HT-29 (cell line): ENCODE results near the gene RAD51AP1. TPM values are rescaled to one million over a fixed set of nuclear protein-coding genes. Genes with fewer than 3 reads are reported as not detected.

Experiments
- DNase-seq: peaks from one replicate; pipeline ENCODE4 v3.0.0-alpha.2; 2015; ENCODE audit warnings: low spot score
- total RNA-seq: library from RNA; depleted of rRNA; stranded (reverse); fragments of >200 nt; shearing (Covaris generic); gene quantifications from 2 replicates; pipeline ENCODE4 v1.2.3, GENCODE V29; 2014

Gene RAD51AP1
- total RNA-seq, 1 experiment from 2014 or later = 16.2 TPM

DNA sequence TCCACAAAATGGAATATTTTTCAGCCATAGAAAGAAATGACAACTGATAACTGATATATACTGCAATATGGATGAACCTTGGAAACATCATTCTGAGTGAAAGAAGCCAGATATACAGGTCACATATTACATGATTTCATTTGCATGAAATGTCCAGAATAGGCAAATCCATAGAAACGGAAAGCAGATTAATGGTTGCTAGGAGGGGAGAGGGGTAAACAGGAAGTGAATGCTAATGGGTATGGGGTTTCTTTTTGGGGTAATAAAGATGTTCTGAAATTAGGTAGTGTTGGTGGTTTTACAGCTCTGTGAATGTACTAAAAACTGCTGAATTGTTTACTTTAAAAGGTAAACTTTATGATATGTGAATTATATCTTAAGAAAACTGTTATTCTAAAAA, 6.5 kb downstream of the RAD51AP1 start:
- no peak for DNase-seq

DNA sequence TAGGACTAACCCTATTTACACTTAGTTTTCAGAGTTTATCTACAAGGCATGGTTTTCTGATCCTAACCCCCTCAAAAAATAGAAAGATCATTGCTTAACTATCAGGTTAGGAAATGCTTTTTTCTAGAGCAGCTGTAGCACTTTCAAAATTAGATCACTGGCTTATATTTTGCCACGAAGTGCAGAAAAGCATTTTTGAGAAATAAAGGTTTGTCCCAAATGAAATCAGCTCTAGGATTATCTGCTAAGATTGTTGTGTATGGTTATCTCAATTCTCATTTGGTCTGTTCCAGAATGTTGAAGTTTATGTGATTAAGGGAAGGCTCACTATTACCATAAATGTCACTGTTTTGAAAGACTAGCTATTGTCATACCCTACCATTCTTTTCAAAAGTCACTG, 13.5 kb downstream of the RAD51AP1 start:
- DNase-seq = no peak

DNA sequence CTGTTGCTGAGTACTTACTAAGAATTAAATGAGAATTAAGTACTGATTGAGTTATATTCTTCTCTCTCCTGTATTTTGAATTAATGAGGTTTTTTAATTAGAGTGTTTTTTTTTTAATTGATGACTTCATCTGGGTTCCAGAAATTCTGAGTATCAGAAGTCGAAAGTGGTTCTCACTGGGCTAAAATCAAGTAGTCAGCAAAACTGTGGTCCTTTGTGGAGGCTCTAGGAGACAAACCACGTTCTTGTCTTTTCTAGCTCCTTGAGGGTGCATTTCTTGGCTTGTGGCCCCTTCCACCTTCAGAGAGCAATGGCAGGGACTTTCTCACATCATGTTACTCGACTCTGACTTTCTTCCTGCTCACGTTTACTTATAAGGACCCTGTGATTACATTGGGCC, 15.3 kb downstream of the RAD51AP1 start:
- no peak for DNase-seq

DNA sequence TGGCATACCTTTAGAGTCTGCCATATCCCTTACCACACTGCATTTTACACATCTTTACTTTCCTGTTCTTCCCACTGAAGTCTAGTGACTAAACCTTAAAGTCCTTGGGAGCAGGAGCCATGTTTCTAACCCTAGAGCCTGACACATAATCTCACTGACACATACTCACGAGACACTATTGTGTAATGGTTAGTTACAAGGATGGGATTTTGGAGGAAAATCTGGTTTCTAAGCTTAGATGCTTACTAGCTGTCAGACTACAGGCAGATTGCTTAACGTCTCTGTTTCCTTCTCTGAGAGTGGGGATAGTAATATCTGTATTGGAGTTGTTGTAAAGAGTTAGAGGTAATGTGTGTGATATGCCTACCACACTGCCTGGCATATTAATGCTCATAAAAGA, 17.1 kb downstream of the RAD51AP1 start:
- DNase-seq = no peak

DNA sequence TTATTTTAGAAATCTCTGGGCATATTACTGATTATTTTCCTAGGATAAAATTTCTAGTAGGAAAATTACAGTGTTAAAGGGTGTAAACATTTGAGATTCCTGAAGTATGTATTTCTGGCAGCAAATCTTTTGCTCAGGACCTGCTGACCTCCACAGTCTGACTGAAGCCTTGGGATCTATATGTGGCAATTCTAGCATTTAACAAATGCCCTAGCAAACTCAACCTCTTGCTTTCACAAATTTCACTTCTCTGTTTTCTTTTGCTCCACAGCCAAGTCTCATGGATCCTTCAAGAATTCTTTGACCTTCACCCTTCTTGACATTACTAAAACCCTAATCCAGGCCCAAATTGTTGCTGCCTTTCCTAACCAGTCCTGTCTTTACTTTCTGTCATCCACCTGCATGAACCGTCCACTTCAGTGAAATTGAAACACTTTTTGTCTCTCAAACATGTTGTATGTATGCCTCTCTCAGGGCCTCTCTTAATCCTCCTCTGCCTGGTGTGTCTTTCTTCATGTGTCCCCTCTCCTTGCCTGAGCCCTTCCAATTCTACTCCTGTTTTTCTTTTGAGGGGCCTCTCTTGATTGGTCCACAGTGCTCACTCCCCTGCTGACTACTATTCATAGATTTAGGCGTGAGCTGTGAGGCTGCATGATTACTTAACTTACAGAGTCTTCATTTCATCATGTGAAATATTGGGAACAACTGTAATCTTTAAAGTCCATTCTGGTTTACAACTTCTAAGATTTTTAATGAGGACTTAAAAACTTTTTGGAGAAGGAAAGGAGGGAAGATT, 18.2 kb downstream of the RAD51AP1 start:
- DNase-seq = no peak

DNA sequence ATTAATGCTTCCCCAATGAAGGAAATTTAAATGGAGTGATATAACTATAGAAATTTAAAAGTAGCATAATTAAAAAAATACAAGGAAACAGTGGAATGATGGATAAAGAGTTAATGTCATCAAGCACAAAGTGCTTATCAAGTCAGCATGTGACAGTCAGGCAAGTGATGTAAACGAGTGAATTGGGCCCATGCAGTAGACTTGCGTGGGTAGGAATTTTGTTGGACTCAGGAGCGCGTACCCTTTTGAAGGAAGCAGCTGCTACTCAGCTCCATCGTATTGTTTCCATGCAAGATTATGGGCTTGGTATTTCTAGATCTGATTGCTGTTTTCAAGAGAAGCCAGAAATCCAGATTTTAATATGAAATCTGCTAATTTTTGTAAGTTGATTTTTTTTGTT, 18.9 kb downstream of the RAD51AP1 start:
- no peak for DNase-seq

DNA sequence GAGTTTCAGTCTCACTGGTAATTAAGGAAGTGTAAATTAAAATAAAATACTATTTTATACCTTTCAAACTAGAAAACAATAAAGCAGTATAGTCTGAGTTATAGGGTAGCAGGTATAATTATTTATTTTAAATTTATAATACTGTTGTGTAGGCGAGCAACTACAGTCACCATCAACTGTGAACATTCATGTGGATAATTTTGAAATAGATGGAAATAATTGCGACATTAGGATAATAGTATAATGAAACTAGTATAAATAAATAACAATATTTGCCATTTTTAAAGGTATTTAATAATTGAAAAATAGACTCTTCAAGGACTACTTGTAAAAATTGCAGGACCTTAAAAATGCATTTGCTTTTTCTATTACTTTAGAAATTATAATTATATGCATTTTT, 19.5 kb downstream of the RAD51AP1 start:
- DNase-seq = no peak

DNA sequence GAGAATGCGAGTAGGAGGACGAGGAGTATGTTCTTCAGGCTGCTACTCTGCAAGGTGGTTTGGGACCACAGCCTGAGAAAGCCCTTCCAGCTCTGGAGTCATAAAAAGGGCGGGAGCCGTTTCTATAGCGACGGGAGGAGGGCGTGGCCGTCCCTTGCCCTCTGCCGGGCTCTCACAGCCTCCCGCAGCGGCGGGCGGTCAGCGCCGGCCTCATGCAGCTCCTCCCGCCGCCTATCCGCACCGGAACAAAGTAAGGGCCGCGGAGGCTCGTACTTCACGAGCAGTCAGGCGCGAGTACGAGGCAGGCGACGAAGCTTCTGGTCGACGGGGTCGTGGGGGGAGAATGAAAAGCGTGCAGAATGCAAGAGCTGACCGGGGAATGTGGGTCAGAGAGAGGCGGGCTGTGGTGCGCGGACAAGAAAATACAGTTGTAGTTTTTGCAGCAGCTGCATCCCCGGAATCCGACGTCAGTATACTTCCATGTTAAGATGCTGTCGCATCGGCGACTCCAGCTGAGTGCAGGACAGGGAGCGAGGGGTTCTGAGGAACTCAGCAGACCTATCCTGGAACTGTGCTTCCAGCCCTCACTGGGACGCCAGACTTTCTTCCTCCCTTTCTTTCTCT, 23.5 kb downstream of the RAD51AP1 start, which contains the start of gene DYRK4:
DYRK4 (plus strand) TSS at position 175 of the 624 bp plus-strand sequence; CDS start at position 213, 38 bp downstream.
- peak; percentile 88 for DNase-seq

DNA sequence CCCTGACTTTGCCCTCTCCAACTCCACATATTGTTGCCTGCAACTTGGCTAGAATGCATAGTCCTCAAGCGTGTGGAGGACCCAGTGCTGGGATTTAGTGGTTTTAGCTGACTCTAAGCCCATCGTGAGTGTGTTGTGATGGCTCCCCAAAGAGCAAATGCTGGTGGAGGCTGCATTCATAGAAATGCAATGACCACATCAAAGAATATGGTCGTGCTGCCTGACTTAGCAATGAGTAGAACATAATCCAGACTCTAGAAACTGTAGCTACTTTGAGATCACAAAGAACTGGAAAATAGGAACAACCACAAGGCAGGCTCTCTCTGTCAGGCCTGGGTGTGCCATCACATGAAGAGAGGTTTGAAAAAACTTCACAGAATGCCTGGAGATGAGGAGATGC, 24.6 kb downstream of the RAD51AP1 start:
- DNase-seq = no peak

DNA sequence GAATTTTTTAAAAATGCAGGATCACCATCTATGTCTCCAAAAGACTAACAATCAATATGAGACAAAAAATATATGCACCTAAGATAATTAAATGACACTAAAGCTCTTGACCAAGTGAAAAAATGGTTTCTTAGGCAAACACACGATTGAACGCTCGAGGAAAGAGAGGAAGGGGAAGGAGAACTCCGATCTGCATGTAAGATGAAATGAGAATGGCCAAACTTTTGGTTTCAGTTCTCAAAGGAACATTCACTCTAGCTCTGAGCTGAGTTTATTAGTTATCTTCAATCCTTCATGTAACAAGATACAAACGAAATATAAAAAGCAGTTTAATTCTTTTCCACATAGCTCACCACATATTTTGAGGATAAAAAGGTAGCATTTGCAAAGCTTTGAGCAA, 26.1 kb downstream of the RAD51AP1 start:
- DNase-seq = no peak

DNA sequence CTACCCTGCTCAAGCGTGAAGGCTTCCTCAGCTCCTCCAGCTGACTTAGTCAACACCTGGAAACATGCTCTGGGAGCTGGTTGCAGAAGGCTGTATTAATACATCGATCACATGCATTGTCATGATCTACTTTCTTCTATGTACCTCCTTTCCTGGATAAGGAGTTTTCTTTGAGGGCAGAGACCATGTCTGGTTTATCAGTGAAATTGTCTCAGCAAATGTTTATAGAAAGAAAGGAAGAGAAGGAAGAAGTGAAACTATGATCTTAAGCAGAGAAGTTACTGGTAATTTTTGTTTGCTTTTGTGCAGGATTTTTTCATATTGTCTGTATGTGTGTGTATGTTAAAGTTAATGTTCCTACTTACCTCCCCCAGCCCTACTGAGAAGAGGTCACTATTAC, 27.8 kb downstream of the RAD51AP1 start:
- no peak for DNase-seq

DNA sequence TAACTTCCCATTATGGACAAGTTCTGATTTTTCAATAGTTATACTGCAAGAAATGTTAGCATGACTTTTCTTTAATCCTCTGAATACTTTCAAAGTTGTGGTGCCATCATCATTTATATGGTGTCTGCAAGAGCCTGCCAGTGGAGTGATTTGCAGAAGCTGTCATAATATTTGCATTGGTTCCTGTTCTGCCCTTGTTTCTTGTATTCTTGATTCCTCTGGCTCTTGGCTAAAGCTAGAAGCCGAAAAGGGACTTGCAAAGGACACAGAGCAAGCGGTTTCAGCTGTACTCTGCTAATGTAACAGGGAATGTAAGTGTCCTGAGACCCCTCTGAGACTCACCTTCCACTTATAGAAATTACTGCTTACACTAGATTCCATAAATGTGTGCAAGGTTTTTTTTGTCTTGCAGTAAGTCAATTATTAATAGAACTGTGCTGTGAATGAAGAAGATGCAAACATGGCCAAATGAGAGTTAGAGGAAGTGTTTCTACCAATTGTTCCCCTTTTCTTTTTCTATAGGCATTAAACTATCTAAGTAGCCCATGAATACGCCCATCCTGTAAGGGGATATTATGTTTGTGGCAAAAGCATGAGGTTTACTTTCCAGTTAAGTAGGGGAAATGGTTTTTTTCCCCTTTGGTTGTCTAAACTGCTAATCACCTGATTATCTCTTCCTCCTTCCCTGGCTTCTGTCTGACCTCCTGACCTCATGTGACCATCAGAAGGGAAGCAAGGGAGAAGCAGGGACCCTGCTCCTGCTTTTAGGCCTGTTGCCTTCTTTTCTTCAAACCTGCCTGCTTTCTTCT, 28.6 kb downstream of the RAD51AP1 start:
- DNase-seq = no peak

DNA sequence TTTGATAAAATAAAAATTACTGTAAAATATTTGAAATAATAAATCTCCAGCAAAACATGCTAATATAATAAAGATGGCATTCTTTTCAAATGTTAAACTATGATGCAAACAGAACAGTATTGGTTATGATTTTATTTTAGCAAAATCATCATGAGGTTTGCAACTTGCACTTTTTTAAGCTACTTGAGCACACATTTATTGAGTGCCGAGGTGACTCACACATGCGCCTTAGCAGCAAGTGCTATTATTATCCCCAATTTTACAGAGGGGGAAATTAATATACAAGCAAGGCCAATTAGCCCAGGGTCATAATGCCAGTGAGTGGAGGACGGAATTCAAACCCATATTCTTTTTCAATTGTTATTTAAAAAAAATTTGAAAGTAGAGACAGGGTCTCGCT, 30.6 kb downstream of the RAD51AP1 start:
- no peak for DNase-seq

DNA sequence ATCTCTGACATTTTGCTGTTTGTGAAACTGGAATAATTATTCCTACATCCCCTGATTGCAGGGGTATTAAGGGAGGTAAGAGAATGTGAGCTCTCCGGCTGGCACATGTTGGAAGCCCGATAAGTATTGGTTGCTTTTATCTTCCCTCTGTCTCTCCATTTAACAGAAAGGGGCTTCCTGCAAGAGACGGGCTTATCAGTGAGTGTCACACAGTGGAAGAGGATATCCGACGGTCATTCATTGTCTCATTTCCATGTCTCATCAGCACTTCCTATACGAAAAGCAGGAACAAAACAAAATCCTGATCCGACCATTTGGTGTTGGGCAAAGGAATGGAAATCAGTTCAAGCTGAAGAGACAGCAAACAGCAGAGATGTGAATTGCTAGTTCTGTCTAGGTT, 34.0 kb downstream of the RAD51AP1 start:
- no peak for DNase-seq

DNA sequence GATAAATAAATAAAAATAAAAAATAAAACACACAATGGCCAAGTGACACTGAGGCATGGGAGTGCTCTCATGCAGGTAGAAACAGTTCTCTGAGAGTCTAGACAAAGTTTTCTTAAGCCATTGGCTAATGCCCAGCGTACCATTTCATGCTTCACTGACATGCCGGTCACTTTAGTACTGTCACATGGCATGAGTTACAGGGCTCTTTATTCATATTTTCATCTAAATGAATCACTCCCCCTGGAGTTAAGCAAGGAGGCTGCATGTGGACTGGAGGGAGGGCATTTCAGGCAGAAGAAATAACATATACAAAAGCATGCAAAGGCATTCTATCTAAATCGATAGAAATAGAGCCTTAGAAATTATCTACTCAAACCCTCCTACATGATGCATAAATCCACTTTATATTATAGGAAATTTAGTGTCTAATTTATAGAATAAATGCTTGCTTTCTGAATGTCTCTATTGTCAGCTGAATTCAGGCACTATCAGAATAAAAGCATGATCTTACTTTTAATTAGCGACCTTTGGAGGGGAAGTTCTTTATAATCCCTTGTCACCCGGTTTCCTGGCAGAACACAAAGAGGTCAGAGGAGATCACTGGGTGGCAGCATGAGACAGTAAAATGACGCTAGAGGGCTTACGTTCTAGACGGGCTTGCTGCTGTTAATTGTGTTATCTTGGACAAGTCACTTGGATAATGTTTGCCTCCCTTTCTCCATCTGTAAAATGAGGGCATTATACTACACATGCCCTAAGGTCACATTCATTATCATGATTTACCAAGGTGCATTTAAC, 40.8 kb downstream of the RAD51AP1 start:
- DNase-seq = peak; percentile 50

DNA sequence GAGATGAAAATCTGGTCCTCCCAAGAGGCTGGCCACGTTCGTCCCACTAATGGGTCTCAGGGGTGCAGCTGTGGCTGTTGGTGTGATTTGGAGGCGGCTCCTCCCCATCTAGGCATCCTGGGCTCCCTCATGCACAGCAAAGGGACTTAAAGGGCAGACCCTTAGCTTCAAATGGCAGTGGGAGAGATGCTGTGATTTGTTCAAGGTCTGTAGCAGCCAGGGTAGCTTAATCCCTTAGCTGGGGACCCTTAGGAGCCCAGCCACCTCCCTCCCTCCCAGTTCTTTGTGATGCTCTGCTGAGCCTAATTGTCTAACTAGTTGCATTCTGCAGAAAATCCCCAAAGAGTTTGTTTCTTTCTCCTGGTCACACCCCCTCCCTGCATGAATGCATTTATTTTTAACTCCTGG, 41.6 kb downstream of the RAD51AP1 start:
- no peak for DNase-seq

DNA sequence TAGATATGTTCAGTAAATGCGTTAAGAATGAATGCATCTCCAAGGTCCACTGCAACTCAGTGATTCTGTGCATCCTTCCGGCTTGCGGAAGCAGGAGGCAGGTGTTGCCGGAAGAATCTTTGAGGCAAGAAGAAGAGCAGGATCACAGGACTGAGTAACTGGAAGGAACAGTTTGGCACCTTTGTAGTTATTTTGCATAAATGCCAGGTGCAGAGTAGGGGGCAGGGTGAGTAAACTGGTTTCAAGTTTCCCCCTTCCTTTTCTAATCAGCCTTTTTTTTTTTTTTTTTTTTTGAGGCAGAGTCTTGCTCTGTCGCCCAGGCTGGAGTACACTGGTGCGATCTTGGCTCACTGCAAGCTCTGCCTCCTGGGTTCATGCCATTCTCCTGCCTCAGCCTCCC, 45.6 kb downstream of the RAD51AP1 start:
- no peak for DNase-seq

DNA sequence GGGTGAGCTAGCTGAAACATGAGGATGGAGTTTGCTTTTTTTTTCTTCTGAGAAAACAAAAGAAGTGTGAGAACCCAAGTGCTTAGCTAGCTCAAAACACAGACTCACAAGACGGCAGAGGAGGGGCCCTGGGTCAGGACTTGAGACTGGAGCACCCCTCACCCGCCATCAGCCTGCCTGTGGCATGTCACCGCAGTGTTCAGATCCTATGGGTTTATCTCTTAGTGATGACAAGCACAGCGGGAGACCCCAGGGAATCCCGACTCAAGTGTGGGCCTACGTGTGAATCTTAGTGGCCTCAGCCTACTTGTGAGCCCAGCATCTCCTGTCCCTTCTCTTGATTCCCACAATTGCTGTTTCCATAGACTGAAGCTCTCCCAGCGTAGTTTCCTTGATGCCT, 46.2 kb downstream of the RAD51AP1 start:
- DNase-seq = no peak

DNA sequence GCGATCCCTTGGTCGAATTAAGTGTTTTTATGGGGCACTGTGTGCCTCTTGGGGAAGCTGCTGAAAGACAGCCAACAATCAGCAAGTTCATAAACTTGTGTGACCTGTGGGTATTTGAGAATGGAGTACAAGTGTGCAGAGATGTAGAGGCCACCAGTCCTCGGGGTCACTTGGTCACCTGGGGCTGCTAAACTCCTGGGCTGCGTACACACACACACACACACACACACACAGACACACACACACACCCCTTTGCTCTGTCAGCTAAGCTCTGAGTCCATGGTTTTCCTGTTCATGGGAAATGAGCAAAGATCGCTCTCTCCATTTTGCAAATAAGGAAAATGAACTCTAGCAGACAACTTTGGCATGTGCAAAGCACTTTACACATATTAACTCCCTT, 47.8 kb downstream of the RAD51AP1 start:
- DNase-seq = no peak

DNA sequence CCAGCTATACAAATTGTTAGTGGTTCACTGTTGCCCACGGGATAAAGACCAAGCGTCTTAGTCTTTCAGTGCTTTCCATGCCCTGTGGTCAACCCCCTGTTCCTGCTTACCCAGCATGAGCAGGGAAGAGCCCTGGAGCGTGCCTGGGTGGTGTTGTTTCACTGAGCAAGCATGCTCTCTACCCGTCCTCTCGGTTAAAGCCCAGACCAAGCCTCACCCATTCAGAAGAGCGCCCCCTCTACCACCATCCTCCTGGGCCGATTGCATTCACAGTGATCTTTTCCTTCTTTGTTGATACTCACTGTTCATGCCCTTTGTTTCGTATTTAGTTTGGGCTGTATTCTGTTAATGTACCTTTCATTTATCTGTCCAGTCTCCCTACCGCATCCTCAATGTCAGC, 48.4 kb downstream of the RAD51AP1 start:
- DNase-seq = no peak

DNA sequence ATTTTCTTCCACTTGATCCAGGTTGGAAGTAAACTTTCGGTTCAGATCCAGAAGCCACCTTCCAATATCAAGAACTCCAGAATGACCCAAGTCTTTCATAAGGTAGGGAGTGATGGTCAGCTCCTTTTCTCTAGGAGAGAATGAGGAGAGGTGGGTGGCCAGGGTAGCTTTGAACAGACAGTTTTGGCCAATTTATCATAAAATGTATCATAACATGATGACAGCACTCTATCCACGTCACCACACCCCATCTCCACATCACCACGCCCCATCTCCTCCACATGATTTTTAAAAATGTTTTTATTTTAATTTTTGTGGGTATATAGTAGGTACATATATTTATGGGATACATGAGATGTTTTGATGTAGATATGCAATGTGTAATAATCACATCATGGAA, 50.2 kb downstream of the RAD51AP1 start:
- DNase-seq = no peak

DNA sequence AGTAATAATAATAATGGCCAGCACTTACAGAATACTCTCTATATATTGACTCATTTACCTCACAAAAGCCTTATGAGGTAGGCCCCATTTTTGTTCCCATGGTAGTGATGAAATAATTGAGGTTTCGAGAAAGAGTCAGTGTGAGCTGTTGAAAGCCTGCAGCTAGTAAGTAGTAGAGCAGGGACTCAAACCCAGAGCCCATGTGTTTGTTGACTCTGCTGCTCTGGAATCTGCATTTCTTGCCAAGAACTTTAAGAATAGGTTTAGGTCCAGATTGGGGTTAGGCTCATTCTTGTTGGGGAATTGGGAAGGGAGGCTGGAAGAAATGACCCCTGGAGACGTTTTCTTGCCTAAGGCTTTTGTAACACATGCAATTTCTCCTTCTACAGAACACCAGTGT, 51.3 kb downstream of the RAD51AP1 start:
- no peak for DNase-seq
